HT1080 (cell line): Measurements from ENCODE around the gene FBXO44. TPM values are rescaled to one million over a fixed set of nuclear protein-coding genes. Genes with fewer than 3 reads are reported as not detected.

ENCODE experiments used
- DNase-seq: peaks from one replicate; pipeline ENCODE4 v3.0.0-alpha.2; 2015; ENCODE audit warnings: low read depth
- total RNA-seq: library from RNA; depleted of rRNA; stranded (reverse); fragments of >200 nt; shearing (Covaris generic); gene quantifications from 2 replicates; pipeline ENCODE4 v1.2.3, GENCODE V29; 2014

FBXO44 gene
- total RNA-seq, 1 experiment from 2014 or later, result 2.2 TPM

- DNase-seq, result no peak
These were observed 16.6 kb upstream of the FBXO44 start for GRCh38 chr1:11638121-11638520.

- no peak for DNase-seq
These were observed 15.3 kb upstream of the FBXO44 start for GRCh38 chr1:11639372-11639771.

- no peak for DNase-seq
These were observed 14.6 kb upstream of the FBXO44 start for GRCh38 chr1:11640101-11640500.

GRCh38 chr1:11640944-11641343 lies 13.7 kb upstream of the FBXO44 start:
- DNase-seq, result no peak

- no peak for DNase-seq
These were observed 12.8 kb upstream of the FBXO44 start for GRCh38 chr1:11641776-11642305.

GRCh38 chr1:11642418-11643017 lies 12.2 kb upstream of the FBXO44 start:
- DNase-seq, result peak; percentile 52

GRCh38 chr1:11643782-11644181 lies 10.9 kb upstream of the FBXO44 start:
- no peak for DNase-seq

GRCh38 chr1:11645270-11645669 lies 9.4 kb upstream of the FBXO44 start:
- no peak for DNase-seq

GRCh38 chr1:11645670-11646265 lies 8.9 kb upstream of the FBXO44 start:
- peak; percentile 50 for DNase-seq

- DNase-seq, result no peak
These were observed 8.4 kb upstream of the FBXO44 start for GRCh38 chr1:11646317-11646716.

- DNase-seq, result no peak
These were observed 7.3 kb upstream of the FBXO44 start for GRCh38 chr1:11647333-11647732.

GRCh38 chr1:11648039-11648438 lies 6.6 kb upstream of the FBXO44 start:
- no peak for DNase-seq

GRCh38 chr1:11648732-11649158 lies 5.9 kb upstream of the FBXO44 start:
- DNase-seq, result no peak

GRCh38 chr1:11649237-11649623 lies 5.4 kb upstream of the FBXO44 start:
- no peak for DNase-seq

GRCh38 chr1:11649624-11650330 lies 4.9 kb upstream of the FBXO44 start:
- no peak for DNase-seq

- DNase-seq, result no peak
These were observed 4.2 kb upstream of the FBXO44 start for GRCh38 chr1:11650331-11650991.

- no peak for DNase-seq
These were observed 3.7 kb upstream of the FBXO44 start for GRCh38 chr1:11651017-11651416.

- no peak for DNase-seq
These were observed 2.4 kb upstream of the FBXO44 start for GRCh38 chr1:11652203-11652780.

- DNase-seq, result peak; percentile 57
These were observed 1.4 kb upstream of the FBXO44 start for GRCh38 chr1:11653101-11653860.

GRCh38 chr1:11653861-11654136 lies 878 bp upstream of the FBXO44 start:
- no peak for DNase-seq
